Neural progenitor cell (in vitro differentiated cells): ENCODE results near the gene GATA5.

ENCODE experiments used
- CTCF ChIP-seq: fragments of 200-600 bp; sonication (generic); IDR thresholded peaks from 2 replicates; pipeline ENCODE4 v1.5.1; 2017; ENCODE audit warnings: antibody characterized with exemption, mild to moderate bottlenecking
- EZH2 ChIP-seq: fragments of 200-600 bp; sonication (generic); IDR thresholded peaks from 2 replicates; pipeline ENCODE4 v1.6.1; 2017; ENCODE audit warnings: antibody characterized with exemption, mild to moderate bottlenecking, moderate library complexity
- EZH2phosphoT487 ChIP-seq: fragments of 200-600 bp; sonication (generic); IDR thresholded peaks from 2 replicates; pipeline ENCODE4 v1.6.1; 2017; ENCODE audit warnings: antibody characterized with exemption

DNA sequence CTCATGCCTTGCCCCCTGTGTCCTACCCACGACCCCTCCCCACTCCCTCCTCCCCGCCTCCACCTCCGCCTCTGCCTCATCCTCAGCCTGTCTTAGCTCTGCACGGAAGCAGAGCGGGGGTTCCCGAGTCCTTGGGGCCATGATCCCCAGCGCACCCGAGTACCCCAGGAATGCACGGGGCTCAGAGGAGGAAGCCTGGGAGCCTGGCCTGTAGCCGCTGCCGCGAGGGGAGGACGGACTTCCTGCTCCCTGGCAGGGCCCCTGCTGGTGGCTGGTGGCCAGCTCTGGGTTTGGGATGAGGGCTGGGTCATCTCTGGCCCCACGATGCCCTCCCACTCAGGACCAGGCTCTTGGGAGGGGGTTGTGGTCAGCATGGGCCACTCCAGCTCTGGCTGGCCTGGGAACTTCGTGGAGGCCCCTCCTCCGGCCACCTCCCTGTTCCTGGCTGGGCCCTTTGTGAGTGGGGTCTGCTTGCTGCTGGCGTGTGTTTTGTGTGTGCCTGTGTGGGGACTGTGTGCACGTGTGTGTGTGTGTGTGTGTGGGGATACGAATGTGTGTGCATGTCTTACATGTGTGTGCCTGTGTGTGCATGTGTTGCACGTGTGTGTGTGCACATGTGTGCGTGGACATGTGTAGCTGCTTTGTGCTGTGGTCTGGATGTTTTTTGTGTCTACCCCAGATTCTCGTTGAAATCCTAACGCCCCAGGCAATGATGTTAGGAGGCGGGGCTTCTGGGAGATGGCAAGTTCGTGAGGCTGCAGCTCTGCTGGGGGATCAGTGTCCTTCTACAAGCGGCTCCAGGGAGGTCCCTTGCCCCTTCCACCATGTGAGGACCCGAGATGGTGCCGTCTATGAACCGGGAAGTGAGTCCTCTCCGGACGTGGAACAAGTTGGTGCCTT lies 47.1 kb downstream of the GATA5 start:
- TF ChIP-seq CTCF (no peak), EZH2phosphoT487 (no peak), EZH2 (no peak)
